Body of pancreas (tissue), 4 donors: Measurements from ENCODE around the gene CSDE1.

Experiments used
- CTCF ChIP-seq, 7 experiments: fragments of 450-650 bp in 4 of 7; fragments of 200-600 bp in 3 of 7; sonication (generic) in 3 of 7; IDR thresholded peaks; one replicate each; pipeline ENCODE4 v1.5.1; 2016 to 2019; ENCODE audit warnings: antibody characterized with exemption in 7 of 7
- POLR2A ChIP-seq, 3 donors: fragments of 450-650 bp; IDR thresholded peaks; one replicate each; pipeline ENCODE4 v1.6.1; 2016; ENCODE audit warnings: antibody characterized with exemption in 3 of 3, mild to moderate bottlenecking in 2 of 3

- TF ChIP-seq CTCF (IDR thresholded peaks at IDR 0.05) (peak in 5 of 7 experiments; percentile 19 to 46 (median 40)), POLR2A (IDR thresholded peaks at IDR 0.05) (no peak)
These were observed 86.5 kb downstream of the CSDE1 start for GRCh38 chr1:114671011-114671938.
